GM12878 (cell line): ENCODE measurements around the gene PDE10A. TPM values are rescaled to one million over a fixed set of nuclear protein-coding genes. Genes with fewer than 3 reads are reported as not detected.

Source experiments
- CBX3 ChIP-seq: fragments of 200-600 bp; sonication (generic); IDR thresholded peaks from 2 replicates; pipeline ENCODE4 v1.6.1; 2016; ENCODE audit warnings: low read depth, borderline replicate concordance
- JUNB ChIP-seq: IDR thresholded peaks from 2 replicates; pipeline ENCODE4 v1.6.1; 2016; ENCODE audit warnings: antibody characterized with exemption, mild to moderate bottlenecking
- TCF3 ChIP-seq: IDR thresholded peaks from 2 replicates; pipeline ENCODE4 v1.6.1; 2012; ENCODE audit warnings: low read depth, mild to moderate bottlenecking, low read length, borderline replicate concordance; ENCODE audit not compliant: insufficient read depth
- polyA plus RNA-seq, 11 experiments: library from polyadenylated mRNA; depleted of rRNA in 4 of 11; unstranded in 6 of 11; stranded (reverse) in 5 of 11; fragments of >200 nt; fragmentation: Nextera tagmentation in 4 of 11; fragmentation: Illumina TruSeq in 1 of 11; extraction: Ambion mirVana in 4 of 11; extraction: Trizol in 1 of 11; gene quantifications; 1 replicate in 1 of 11; 2 replicates in 10 of 11; pipeline versions ENCODE4 v1.2.1 to v1.2.3, GENCODE V29; 2011 to 2016; ENCODE audit warnings: inconsistent platforms in 2 of 11, missing spikeins in 2 of 11, low read depth in 1 of 11
- total RNA-seq, 4 experiments: library from RNA; depleted of rRNA in 3 of 4; stranded (reverse); fragments of >200 nt in 3 of 4; fragmentation: Illumina TruSeq in 1 of 4; extraction: Trizol in 1 of 4; gene quantifications; 2 replicates each; pipeline versions ENCODE4 v1.2.1 to v1.2.3, GENCODE V29; 2013 to 2021
- TF ChIP-seq, protein P1 (sequence below): fragments of 450-650 bp; IDR thresholded peaks from 2 replicates; pipeline ENCODE4 v1.6.1; 2016; ENCODE audit warnings: mild to moderate bottlenecking, moderate library complexity, borderline replicate concordance
- TF ChIP-seq, protein P2 (sequence below): IDR thresholded peaks from 2 replicates; pipeline ENCODE4 v1.6.1; 2011; ENCODE audit warnings: low read depth, low read length, improper control_type of control experiment, borderline replicate concordance

Gene PDE10A
- total and polyA plus RNA-seq, 10 of the 15 experiments (the other 5 are each of a cell fraction or from before 2014, with no cell fraction given): under 0.01 to 1.3 (median 0.03) TPM; not detected in 2

DNA sequence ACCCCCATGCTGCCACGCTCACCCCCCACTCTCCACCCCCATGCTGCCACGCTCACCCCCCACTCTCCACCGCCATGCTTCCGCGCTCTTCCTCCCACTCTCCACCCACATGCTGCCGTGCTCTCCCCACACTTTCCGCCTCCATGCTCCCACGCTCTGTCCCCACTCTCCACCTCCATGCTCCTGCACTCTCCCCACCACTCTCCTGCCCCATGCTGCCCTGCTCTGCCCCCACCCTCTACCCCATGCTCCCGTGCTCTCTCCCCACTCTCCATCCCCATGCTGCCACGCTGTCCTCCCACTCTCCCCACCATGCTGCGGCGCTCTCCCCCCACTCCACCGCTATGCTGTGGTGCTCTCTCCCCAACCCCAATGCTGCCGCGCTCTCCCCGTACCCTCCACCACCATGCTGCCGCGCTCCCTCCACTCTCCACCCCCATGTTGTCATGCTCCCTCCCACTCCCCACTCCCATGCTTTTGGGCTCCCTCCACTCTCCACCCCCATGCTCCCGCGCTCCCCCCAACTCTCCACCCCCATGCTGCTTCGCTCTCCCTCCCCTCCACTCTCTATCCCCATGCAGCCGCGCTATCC is 46.0 kb upstream of the PDE10A start (continued):
- TF ChIP-seq, protein P1, sequence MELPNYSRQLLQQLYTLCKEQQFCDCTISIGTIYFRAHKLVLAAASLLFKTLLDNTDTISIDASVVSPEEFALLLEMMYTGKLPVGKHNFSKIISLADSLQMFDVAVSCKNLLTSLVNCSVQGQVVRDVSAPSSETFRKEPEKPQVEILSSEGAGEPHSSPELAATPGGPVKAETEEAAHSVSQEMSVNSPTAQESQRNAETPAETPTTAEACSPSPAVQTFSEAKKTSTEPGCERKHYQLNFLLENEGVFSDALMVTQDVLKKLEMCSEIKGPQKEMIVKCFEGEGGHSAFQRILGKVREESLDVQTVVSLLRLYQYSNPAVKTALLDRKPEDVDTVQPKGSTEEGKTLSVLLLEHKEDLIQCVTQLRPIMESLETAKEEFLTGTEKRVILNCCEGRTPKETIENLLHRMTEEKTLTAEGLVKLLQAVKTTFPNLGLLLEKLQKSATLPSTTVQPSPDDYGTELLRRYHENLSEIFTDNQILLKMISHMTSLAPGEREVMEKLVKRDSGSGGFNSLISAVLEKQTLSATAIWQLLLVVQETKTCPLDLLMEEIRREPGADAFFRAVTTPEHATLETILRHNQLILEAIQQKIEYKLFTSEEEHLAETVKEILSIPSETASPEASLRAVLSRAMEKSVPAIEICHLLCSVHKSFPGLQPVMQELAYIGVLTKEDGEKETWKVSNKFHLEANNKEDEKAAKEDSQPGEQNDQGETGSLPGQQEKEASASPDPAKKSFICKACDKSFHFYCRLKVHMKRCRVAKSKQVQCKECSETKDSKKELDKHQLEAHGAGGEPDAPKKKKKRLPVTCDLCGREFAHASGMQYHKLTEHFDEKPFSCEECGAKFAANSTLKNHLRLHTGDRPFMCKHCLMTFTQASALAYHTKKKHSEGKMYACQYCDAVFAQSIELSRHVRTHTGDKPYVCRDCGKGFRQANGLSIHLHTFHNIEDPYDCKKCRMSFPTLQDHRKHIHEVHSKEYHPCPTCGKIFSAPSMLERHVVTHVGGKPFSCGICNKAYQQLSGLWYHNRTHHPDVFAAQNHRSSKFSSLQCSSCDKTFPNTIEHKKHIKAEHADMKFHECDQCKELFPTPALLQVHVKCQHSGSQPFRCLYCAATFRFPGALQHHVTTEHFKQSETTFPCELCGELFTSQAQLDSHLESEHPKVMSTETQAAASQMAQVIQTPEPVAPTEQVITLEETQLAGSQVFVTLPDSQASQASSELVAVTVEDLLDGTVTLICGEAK: no peak
- TF ChIP-seq CBX3 (no peak), TCF3 (no peak), JUNB (no peak)
- TF ChIP-seq, protein P2, sequence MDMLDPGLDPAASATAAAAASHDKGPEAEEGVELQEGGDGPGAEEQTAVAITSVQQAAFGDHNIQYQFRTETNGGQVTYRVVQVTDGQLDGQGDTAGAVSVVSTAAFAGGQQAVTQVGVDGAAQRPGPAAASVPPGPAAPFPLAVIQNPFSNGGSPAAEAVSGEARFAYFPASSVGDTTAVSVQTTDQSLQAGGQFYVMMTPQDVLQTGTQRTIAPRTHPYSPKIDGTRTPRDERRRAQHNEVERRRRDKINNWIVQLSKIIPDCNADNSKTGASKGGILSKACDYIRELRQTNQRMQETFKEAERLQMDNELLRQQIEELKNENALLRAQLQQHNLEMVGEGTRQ: no peak
